T-helper 2 cell treated with Interferon-gamma antibody and Interleukin-4, amounts not matched to agents 5 μg/mL and 100 μg/mL, for 36 hours (primary cell): ENCODE results near the gene DACT2.
"Not testable (repeated sequence)": the region's sequence is repeated elsewhere in the genome, so short reads cannot be mapped to it uniquely, and the experiment has no call there.

Experiments used
- DNase-seq: peaks from one replicate; pipeline ENCODE4 v3.0.0; 2021; ENCODE audit warnings: low spot score
- H3K27ac Mint-ChIP-seq: one replicate; pipeline ENCODE4 v1.8.0; 2021; ENCODE audit warnings: mild to moderate bottlenecking, mixed read lengths
- H3K27me3 Mint-ChIP-seq: one replicate; pipeline ENCODE4 v1.8.0; 2021; ENCODE audit warnings: low read depth, mixed read lengths
- H3K36me3 Mint-ChIP-seq: one replicate; pipeline ENCODE4 v1.8.0; 2021; ENCODE audit warnings: low read depth, mixed read lengths
- H3K4me1 Mint-ChIP-seq: one replicate; pipeline ENCODE4 v1.8.0; 2021; ENCODE audit warnings: low read depth, mixed read lengths
- H3K4me3 Mint-ChIP-seq: one replicate; pipeline ENCODE4 v1.8.0; 2022; ENCODE audit warnings: mild to moderate bottlenecking, moderate library complexity, mixed read lengths
- H3K9me3 Mint-ChIP-seq: one replicate; pipeline ENCODE4 v1.8.0; 2021; ENCODE audit warnings: mixed read lengths

The DACT2 gene

DNA sequence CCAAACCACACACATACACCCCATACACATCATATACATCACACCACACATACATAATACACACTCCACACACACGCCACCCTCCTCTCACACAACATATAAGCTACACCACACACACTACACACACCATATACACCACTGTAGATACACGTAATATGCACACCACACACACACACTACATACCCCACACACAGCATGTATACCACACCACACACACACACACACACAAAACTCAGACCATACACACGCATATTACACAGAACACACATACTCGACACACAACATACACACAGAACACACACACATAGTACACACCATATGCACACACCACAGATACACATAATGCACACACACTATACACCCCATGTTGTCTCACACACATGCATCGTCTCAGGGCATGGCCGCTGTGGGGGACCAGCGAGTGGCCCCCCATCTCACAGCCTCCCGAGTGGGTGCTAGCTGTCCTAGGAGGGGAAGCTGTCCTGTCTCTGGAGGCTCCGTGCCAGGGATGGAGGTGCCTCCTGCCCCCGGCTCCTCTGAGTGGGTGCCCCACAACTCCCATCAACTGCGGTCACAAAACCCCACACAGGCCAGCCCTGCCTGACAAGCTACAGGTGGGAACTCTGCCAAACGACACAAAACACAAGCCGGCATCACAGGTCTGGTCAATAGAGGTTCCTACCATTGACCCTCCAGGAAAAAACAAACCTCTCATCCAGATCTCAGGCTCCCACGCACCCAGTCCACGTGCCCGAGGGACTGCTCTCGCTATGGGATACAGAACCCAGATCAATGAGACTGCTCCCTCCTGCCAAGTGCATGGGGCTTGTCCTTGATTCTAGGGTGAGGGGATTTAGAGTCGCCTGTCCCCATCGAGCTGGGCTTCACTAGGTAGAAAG is 49.1 kb downstream of the DACT2 start:
- Mint-ChIP-seq H3K4me1 (no peaks in the 10 kb centered on the region), H3K4me3 (no peak overlapping the region), H3K27me3 (peaks cover 6% of the 10 kb centered on the region), H3K9me3 (no peaks in the 10 kb centered on the region), H3K36me3 (no peaks in the 10 kb centered on the region), H3K27ac (no peak overlapping the region)
- no peak for DNase-seq

DNA sequence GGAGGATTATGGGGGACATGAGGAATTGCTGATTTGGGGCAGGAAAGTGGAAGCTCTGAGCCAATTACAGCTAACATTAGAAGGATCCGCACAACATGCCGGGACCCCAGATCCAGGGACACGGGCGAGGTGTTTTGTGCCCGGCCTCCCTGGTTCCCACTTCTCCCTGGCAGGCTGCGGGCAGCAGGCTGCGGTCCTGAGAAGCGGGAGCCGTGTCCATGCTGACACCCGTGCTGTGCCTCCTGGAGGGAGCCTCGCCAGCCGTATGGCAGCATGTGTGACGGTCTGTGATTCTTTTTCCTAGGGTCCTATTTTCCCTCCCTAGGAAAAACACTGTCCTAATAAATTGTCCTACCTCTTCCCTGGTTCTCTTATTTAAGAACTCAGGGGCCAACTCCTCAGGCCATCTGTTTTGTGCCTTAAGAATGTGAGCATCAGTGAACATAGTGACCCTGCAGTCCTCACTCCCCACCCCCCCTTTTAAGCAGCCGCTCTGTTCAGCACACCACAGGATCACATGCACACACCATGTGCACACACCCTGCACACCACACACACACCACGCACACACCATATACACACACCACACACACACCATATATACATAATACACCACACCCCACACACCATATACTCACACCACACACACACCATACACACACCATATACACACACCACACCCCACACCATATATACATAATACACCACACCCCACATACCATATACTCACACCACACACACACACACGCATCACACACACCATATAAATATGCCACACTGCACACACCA is 49.9 kb downstream of the DACT2 start:
- H3K4me3 Mint-ChIP-seq = no peak overlapping the region
- H3K4me1 Mint-ChIP-seq = no peaks in the 10 kb centered on the region
- no peak for DNase-seq
- H3K9me3 Mint-ChIP-seq = no peaks in the 10 kb centered on the region
- peaks cover 5% of the 10 kb centered on the region for H3K27me3 Mint-ChIP-seq
- H3K27ac Mint-ChIP-seq = no peak overlapping the region
- H3K36me3 Mint-ChIP-seq = no peaks in the 10 kb centered on the region

DNA sequence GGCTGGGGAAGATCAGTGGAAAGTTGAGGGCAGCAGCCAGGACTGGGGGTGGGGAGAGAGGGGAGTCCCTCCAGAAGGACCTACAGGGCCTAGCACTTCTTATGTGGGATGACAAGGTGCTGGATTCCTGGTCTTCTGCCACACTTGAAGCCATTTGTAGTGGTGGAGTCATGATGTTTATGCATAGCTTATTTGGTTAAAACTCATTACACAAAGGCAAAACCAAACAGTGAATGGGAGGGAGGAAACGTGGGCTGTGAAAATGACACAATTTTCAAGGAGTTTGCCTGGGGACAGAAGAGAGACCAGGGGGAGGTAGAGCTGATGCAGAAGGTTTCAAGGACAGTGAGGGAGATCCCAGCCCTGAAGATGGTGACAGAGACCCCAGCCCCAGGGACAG is 50.8 kb downstream of the DACT2 start:
- no peaks in the 10 kb centered on the region for H3K4me1 Mint-ChIP-seq
- H3K36me3 Mint-ChIP-seq = no peaks in the 10 kb centered on the region
- no peaks in the 10 kb centered on the region for H3K27me3 Mint-ChIP-seq
- no peak for DNase-seq
- H3K9me3 Mint-ChIP-seq = no peaks in the 10 kb centered on the region
- no peak overlapping the region for H3K4me3 Mint-ChIP-seq
- H3K27ac Mint-ChIP-seq = no peak overlapping the region

DNA sequence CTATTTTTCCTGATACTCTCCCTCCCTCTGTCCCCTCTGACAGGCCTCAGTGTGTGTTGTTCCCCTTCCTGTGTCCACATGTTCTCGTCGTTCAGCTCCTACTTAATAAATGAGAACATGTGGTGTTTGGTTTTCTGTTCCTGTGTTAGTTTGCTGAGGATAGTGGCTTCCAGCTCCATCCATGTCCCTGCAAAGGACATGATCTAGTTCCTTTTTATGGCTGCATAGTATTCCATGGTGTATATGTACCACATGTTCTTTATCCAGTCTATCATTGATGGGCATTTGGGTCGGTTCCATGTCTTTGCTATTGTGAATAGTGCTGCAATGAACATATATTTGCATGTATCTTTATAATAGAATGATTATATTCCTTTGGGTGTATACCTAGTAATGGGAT is 51.8 kb downstream of the DACT2 start:
- not testable (repeated sequence) for H3K4me1 Mint-ChIP-seq, H3K27ac Mint-ChIP-seq, DNase-seq, H3K27me3 Mint-ChIP-seq, H3K4me3 Mint-ChIP-seq, H3K9me3 Mint-ChIP-seq, H3K36me3 Mint-ChIP-seq

DNA sequence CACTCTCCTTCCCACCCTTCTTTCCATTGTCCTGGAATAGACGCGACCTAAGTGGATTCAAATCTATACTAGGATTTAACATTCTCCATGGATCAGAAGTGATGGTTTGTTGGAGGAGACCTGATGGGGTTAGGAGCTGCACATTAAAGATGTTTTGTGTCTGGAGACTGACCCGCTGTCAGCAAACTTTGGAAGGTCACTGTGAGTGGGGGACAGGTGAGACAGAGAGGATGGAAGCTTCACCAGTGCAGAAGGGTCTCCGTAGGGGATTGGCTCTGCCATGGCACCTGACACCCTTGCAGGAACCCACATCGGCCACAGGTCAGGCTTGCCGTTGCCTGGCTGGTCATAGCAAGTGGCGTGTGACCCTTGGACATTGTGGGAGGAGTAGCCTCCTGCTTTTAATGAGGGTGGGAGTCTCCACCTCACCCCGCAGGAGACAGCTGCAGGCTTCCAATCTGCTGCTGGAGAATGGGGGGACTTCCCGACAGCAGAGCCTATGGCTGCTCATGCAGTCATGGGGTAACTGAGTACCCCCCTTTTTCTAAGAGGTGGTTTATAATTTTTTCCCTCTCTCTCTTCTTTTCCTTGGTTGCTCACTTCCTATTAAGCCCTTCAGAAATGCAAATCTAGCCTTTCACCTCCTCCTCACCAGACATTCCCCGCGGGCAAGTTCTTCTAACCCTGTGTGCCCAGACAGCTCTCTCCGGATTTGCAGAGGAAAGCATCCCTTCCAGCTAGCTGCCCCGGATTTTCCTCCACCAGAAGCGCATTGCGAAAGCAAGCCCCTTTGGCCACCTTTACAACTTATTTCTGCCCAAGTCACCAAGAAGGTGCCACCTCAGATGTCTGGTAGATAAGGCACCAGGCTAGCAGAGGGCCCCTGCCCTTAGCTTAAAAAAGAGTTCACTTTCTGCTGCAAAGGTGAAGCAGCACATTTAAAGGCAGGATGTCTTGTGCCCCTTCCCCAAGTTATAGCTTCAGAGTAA is 53.5 kb downstream of the DACT2 start:
- Mint-ChIP-seq H3K36me3 (no peaks in the 10 kb centered on the region), H3K27ac (no peak overlapping the region), H3K4me1 (no peaks in the 10 kb centered on the region), H3K9me3 (no peaks in the 10 kb centered on the region), H3K27me3 (no peaks in the 10 kb centered on the region), H3K4me3 (no peak overlapping the region)
- no peak for DNase-seq

DNA sequence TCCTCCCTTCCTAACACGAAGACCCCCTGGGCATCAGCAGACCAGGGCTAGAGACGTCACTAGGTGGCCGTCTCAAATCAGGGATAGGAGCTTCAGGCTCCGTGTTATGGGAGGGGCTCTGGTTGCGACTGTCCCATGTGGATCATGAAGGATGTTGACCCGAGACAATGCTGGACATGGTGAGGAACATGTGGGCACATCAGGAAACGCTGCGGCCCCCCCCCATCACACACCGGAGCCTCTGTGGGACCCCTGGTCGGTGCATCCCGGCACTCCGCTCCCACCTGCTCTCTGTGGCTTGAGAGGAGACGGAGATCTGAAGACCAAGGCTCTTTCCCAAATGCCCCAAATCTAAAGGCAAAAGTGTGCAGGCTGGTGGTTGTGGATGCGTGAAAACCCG is 54.2 kb downstream of the DACT2 start:
- H3K4me3 Mint-ChIP-seq = no peak overlapping the region
- H3K9me3 Mint-ChIP-seq = no peaks in the 10 kb centered on the region
- H3K4me1 Mint-ChIP-seq = no peaks in the 10 kb centered on the region
- DNase-seq = no peak
- no peak overlapping the region for H3K27ac Mint-ChIP-seq
- no peaks in the 10 kb centered on the region for H3K36me3 Mint-ChIP-seq
- H3K27me3 Mint-ChIP-seq = no peaks in the 10 kb centered on the region

DNA sequence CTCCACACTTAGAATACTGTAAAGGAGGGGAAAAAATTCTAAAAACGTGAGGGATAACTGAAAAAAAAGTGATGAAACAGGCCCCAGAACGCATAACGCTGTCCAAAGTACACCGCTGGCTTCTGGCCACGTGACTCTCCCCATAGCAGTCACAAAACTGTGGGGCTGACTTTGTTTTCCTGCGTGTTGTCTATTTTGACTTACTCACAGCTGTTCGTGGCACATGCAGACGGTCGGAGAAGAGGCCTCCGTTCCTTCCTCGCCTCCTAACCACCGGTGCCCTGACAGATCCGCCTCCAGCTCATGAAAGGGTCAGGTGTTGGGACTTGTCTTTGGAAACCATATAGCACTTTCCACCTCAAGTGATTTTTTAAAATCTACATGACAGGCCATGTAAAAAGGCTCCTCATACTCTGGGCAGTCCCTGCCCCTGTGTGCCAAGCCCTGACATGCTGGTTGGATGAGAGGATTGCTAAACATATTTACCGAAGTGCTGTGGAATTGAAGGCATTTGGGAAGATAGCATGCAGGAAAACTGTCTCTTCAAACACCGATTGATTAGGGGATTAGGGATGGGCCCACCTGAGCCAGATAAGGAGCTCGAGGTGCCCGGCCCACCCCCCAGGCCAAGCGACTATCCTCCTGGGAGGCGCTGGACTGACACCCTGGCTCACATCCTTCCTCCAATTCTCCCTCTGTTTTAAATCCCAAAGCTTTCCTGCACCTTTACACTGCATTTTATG is 54.8 kb downstream of the DACT2 start:
- DNase-seq = no peak
- no peaks in the 10 kb centered on the region for H3K27me3 Mint-ChIP-seq
- no peaks in the 10 kb centered on the region for H3K9me3 Mint-ChIP-seq
- no peaks in the 10 kb centered on the region for H3K36me3 Mint-ChIP-seq
- H3K4me3 Mint-ChIP-seq = no peak overlapping the region
- no peaks in the 10 kb centered on the region for H3K4me1 Mint-ChIP-seq
- H3K27ac Mint-ChIP-seq = no peak overlapping the region

DNA sequence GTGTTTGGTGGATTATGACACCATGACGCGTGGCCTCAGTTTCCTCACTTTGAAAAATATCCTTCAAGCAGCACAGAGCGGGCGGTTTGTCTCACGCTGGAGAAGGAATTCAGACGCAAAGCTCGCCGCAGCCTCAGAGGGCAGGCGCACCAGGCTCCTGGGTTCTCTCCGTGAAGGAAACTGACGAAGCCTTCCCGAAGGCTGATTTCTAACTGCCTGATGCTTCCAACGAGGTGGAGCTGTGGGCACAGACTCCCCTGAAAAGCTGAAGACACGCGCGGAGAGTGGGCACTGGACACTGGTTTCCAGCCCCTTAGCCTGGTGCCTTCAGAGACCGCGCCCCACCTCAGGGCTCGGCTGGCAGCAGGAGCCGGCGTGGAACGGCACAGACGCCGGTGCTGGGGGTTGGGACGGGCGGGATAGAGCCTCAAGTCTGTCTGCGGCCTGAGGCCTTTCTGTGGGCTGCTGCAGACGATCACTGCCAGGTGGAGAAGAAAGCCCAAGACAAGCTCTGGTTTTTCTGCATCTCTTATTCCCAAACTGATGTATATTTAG is 56.1 kb downstream of the DACT2 start:
- Mint-ChIP-seq H3K4me1 (no peaks in the 10 kb centered on the region), H3K27ac (no peak overlapping the region), H3K9me3 (no peaks in the 10 kb centered on the region), H3K27me3 (no peaks in the 10 kb centered on the region), H3K36me3 (no peaks in the 10 kb centered on the region), H3K4me3 (no peak overlapping the region)
- no peak for DNase-seq

DNA sequence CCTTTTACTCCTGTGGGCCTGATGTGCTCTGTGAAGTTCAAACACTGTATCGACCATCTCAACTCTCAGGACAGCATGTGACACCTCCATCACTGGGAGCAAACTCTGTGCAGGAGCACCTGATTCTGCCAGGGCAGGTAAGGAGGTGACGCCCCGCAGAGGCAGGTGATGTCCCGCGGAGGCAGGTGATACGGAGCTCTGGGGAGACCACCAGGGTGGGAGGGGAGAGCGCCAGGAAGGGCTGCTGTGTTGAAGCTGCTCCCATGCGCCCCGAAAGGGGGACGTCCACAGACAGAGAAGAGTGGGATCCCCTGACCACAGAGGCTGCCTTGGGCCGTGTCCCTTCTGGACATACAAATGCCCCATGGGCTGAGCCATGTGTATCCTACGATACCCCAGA is 58.3 kb downstream of the DACT2 start:
- H3K4me1 Mint-ChIP-seq = no peaks in the 10 kb centered on the region
- no peak overlapping the region for H3K27ac Mint-ChIP-seq
- no peak for DNase-seq
- H3K4me3 Mint-ChIP-seq = no peak overlapping the region
- no peaks in the 10 kb centered on the region for H3K36me3 Mint-ChIP-seq
- H3K9me3 Mint-ChIP-seq = no peaks in the 10 kb centered on the region
- no peaks in the 10 kb centered on the region for H3K27me3 Mint-ChIP-seq

DNA sequence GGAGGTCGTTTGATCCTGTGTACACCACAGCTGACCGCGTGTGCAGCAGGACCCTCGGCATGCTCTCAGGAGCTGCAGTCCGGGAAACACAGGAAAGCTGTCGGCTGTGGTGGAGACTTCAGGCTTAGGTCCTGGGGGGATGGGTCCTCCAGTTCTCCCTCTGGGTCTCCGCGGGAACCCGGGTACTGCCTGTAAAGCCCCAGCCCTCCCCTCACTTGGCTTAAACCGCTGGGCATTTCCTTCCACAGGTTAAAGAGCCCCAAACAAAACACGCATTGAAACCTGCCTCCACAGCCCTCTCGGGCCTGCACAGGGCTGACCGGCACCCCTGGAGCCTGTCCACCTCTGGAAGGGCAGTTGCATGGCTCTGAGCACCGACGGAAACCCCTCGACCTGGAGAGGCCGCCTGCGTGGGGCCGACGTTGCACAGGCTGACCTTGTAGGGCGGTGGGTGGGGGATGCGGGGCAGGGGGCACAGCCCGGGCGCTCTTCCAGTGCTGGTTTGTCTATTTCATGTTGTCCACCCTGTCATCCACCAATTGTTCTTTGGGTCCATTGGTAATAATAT is 59.1 kb downstream of the DACT2 start:
- no peak overlapping the region for H3K4me3 Mint-ChIP-seq
- no peaks in the 10 kb centered on the region for H3K4me1 Mint-ChIP-seq
- no peaks in the 10 kb centered on the region for H3K36me3 Mint-ChIP-seq
- H3K27me3 Mint-ChIP-seq = no peaks in the 10 kb centered on the region
- no peak for DNase-seq
- no peaks in the 10 kb centered on the region for H3K9me3 Mint-ChIP-seq
- no peak overlapping the region for H3K27ac Mint-ChIP-seq

DNA sequence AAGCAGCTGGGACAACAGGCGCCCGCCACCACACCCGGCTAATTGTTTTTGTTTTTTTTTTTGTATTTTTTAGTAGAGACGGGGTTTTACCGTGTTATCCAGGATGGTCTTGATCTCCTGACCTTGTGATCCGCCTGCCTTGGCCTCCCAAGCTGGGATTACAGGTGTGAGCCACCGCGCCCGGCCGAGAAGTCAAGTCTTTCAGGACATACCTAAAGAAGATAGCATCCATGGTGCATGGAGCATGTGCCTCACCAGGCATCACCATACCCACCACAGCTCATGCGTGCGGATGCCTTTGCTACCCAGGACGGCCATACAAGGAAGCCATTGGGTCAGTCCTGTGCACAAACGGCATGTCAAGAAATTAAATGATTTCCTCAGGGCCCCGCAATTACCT is 60.8 kb downstream of the DACT2 start:
- Mint-ChIP-seq H3K9me3 (no peaks in the 10 kb centered on the region), H3K36me3 (no peaks in the 10 kb centered on the region), H3K27ac (no peak overlapping the region), H3K27me3 (no peaks in the 10 kb centered on the region), H3K4me3 (no peak overlapping the region), H3K4me1 (no peaks in the 10 kb centered on the region)
- DNase-seq = no peak

DNA sequence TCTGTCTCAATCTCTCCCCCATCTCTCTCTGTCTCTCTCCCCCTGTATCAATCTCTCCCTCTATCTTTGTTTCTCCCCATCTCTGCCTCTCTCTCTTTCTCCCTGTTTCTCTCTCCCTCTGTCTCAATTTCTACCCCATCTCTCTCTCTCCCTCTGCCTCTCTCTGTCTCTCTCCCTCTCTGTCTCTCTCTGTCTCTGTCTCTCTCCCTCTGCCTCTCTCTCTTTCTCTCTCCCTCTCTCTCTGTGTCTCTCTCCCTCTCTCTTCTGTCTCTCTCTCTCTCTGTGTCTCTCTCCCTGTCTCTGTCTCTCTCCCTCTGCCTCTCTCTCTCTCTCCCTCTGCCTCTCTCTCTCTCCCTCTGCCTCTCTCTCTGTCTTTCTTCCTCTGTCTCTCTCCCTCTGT is 62.6 kb downstream of the DACT2 start:
- Mint-ChIP-seq H3K36me3 (no peaks in the 10 kb centered on the region), H3K27me3 (no peaks in the 10 kb centered on the region), H3K4me1 (no peaks in the 10 kb centered on the region), H3K4me3 (no peak overlapping the region), H3K27ac (no peak overlapping the region), H3K9me3 (no peaks in the 10 kb centered on the region)
- no peak for DNase-seq
